HG02970 (cell line): ENCODE measurements around the gene AMDHD1.

Experiments used
- ATAC-seq: cut with Tn5 transposase; IDR thresholded peaks from one replicate; pipeline ENCODE4 v1.9.1; 2021; ENCODE audit warnings: mild to moderate bottlenecking, moderate library complexity, moderate number of reproducible peaks; ENCODE audit not compliant: unreplicated experiment, low FRiP score

The AMDHD1 gene, protein sequence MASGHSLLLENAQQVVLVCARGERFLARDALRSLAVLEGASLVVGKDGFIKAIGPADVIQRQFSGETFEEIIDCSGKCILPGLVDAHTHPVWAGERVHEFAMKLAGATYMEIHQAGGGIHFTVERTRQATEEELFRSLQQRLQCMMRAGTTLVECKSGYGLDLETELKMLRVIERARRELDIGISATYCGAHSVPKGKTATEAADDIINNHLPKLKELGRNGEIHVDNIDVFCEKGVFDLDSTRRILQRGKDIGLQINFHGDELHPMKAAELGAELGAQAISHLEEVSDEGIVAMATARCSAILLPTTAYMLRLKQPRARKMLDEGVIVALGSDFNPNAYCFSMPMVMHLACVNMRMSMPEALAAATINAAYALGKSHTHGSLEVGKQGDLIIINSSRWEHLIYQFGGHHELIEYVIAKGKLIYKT

DNA sequence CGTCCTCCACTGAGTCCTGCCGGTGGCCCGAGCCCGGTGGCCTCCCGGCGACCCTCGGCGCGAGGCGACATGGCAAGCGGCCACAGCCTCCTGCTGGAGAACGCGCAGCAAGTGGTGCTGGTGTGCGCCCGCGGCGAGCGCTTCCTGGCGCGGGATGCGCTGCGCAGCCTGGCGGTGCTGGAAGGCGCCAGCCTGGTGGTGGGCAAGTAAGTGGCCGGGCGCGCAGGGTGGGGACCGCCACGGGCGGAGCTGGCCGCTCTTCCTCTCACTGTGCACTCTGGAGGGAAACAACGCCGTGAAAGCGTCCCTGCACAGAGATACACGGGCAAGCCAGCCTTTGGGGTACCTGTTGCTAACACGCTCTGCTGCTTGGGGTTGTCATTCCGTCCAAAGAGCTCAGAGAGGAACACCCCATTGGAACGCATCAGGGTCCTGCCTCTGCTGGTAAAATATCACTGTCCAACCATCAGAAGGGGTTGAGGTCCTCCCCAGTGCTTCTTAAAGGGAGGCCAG, at the start of gene AMDHD1:
TSS of gene AMDHD1 (plus strand) at position 2 of the 513 bp plus-strand sequence. CDS start at position 70, 68 bp downstream.
- ATAC-seq = no peak

DNA sequence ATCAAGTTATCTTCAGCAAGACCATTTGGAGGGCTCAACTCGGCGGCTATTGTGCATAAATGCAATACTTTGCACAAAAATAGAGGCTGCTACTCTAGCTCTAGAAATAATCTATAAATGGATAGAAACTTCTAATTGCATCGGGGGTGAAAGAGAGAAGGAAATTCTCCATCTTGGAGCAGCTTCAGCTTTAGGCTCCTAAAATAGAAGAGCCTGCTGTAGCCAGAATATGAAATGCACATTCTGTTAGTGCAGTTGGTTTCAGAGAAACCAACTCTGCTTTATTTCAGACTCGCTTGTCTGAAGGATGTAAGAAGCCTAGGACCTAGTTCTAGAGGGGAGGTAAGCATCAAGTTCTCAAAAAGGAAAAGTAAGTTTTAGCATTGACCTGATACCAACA, 46.3 kb upstream of the AMDHD1 start:
- ATAC-seq = no peak

DNA sequence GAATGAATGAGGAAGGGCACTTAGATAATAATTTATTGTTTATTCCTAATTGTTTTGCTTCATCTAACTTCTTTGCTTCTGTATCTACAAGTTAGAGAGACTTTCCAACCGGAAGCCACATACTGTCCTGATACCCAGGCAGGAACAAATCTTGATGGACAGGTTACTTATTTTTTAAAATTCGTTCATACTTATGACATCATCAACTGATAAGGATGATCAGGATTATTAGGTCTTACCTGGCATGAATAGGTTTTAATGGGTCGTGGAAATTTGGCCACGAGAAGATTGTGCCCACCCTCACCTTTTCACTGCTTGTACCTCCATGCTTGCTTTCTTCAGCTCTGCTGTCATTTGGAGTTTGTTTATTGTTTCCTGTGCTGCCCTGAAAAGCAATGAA, 45.0 kb upstream of the AMDHD1 start:
- ATAC-seq = no peak

DNA sequence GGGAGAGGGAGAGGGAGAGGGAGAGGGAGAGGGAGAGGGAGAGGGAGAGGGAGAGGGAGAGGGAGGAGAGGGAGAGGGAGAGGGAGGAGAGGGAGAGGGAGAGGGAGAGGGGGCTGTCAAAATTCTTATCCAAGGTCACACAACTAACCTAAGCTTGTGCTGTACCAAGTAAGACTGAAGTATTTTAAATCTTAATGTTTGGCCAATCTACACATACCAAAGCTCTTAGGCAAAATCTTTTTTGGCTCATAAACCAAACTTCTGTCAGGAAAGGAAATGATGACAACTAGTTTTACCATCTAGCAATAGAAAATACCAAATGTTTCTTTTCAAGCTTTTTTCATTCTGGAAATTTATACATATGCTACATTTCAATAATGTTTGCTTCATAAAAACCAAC, 34.6 kb upstream of the AMDHD1 start:
- no peak for ATAC-seq

DNA sequence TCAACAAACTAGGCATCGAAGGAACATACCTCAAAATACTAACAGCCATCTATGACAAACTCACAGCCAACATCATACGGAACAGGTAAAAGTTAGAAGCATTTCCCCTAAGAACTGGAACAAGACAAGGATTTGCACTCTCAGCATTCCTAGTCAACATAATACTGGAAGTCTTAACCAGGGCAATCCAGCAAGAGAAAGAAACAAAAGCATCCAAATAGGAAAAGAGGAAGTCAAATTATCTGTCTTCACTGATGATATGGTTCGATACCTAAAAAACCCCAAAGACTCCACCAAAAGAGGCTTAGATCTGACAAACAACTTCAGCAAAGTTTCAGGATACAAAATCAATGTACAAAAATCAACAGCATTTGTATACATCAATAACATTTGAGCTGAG, 33.3 kb upstream of the AMDHD1 start:
- no peak for ATAC-seq

DNA sequence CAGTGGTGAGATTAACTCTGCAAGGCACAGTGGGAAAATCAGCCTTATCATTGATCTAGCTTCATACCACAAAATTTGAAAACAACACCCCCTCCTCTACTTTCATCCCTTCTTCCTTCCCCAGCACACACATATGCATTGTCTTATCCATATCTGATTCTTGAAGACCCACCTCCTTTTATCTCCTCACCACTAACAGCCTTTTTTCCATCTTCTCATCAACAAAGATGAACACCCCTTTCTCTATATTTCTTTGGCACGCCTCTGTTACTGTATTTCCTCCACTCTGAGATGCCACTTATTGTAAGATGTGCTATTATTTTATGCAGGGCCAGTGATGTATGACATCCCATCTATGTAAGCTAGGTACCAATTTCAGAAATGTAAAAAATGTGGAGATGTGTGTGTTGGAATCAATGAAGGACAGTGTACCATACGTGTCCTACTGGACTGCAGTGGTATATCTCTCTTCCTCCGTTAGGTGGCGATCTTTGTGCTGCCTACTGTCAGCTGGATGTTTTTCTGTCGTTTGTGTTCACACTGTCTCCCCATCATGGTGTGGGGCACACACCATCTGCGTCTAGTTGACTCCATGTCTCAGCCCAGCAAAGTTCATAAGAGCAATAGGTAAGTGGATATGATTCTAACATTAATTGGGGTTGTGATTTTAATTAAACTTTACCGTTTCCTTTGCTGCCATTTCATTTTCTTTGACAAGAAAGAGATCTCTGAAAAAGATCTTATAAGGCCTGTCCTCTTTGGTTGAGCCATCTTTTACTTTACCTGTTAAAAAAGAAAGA, 24.7 kb upstream of the AMDHD1 start:
- ATAC-seq = no peak

DNA sequence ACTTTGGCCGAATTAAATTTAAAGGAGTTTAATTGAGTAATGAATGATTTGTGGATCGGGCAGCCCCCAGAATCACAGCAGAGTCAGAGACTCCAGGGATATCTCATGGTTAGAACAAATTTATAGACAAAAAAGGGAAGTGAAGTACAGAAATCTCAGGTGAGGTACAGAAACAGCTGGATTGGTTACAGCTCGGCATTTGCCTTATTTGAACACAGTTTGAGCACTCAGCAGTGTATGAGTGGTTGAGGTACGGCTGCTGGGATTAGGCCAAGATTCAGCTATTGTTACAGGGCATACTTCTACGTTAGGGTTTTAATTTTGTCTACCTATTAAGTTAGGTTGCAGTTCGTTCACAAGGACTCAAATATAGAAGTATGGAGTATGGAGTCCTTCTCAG, 24.0 kb upstream of the AMDHD1 start:
- ATAC-seq = no peak

DNA sequence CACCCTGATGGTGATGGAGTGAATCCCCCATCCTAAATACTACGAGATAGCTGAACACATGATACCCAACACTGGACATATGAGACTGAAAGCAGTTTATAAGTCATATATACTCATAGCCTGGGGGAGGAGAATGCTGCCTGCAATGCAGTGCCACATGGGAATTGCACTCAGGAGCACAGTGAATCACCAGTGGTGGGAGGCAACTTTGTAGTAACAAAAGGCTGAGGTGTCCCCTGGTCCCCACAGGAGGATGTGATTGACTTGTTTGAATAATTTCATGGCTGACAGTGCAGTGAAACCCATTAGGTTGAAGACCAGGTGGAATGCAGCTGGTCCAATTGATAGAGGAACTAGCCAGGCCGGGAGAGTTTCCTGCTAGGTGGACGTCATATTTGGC, 20.9 kb upstream of the AMDHD1 start:
- ATAC-seq = no peak

DNA sequence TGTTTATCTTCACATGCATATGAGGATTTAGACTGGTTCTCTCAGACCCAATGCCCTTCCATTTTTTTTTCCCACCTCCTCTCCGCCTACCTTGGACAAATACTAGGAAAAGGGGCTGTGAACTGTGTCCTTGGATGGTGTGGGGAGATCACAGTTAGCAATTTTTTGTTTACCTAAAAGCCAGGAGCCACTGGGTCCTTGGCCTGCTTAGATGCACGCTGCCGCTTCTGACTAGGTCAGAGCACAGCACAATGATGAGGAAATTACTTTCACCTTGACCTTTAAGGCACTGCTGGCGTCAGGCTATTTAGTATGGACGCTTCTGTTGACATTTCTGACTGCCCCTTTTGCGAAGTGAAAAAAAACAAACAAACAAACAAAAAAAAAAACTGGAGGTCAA, 2.6 kb upstream of the AMDHD1 start:
- no peak for ATAC-seq

DNA sequence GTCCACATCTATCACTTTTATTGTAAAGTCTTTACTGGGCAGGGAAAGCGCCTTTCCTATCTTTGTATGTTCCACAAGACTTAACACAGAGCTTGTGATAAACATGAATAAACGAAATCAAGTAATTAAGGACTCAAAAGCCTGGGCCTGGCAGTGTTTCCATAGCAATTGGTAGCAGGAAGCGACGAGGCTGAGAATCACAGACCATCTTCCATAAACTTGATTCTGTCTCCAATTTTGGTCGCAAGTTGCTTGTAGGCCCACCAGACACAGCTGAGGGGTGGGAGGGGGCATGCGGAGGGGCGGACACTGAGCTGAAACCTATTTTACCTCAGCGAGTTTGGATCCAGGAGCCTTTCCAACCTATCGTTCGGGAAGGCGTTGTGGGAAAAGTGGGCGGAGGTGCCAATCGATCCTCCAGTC, 1.0 kb upstream of the AMDHD1 start:
- ATAC-seq = no peak

DNA sequence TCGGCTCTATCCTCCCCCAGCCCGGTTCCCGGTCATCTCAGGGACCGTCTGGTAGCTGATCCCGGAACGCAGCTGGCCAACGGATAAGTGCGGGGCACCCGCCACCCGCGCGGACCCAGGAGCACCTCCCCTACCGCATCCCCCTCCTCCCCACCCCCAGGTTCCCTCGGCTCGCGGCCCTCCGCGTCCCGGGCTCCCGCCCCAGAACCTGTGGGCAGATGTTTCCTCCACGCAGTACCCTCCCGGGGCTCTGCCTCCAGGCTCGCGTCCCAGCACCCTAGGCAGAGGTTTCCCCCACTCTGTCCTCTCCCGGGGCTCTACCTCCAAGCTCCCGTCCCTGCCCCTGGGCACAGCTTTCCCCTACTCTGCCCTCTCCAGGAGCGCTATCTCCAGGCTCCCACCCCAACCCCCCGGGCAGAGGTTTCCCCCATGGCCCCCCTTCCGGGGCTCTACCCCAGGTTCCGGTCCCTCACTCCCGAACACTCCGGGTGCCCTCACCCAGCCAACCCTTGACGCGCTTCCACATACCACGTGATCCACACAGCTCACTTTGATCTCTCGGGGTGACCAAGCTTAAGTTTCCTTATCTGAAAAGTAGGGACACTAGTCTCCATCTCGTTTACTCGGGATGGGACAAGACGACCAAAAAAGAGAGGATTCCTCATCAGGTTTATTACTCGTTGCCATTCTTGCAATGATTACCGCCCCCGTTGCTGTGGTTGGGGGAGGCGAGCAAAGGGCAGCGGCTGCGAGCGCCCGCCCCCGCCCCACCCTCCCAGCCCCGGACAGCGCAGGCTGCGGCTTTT, 404 bp upstream of the AMDHD1 start, which contains the start of gene CCDC38:
TSS of gene CCDC38 (minus strand) at position 91 of the 806 bp plus-strand sequence. CDS start 6,105 bp downstream, outside the sequence.
- ATAC-seq = peak; percentile 95

DNA sequence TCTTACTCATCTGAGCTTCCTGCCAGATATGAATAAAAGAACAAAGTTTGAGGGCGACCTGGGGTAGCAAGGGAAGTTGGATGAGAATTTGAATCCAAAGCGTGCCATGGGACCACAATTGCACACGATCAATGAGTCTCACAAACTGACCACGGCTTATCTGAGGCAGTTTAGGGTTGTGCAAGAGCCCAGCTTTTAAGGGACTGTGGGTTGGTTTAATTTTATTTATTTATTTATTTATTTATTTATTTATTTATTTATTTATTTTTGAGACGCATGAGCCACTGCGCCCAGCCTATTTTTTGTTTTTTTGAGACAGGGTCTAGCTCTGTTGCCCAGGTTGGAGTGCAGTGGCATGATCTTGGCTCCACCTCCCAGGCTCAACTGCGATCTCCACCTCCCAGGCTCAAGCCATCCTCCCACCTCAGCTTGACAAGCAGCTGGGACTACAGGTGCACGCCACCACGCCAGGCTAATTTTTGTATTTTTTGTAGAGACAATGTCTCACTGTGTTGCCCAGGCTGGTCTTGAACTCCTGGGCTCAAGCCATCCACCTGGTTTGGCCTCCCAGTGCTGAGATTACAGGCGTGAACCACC, 1.1 kb downstream of the AMDHD1 start:
- ATAC-seq = no peak

DNA sequence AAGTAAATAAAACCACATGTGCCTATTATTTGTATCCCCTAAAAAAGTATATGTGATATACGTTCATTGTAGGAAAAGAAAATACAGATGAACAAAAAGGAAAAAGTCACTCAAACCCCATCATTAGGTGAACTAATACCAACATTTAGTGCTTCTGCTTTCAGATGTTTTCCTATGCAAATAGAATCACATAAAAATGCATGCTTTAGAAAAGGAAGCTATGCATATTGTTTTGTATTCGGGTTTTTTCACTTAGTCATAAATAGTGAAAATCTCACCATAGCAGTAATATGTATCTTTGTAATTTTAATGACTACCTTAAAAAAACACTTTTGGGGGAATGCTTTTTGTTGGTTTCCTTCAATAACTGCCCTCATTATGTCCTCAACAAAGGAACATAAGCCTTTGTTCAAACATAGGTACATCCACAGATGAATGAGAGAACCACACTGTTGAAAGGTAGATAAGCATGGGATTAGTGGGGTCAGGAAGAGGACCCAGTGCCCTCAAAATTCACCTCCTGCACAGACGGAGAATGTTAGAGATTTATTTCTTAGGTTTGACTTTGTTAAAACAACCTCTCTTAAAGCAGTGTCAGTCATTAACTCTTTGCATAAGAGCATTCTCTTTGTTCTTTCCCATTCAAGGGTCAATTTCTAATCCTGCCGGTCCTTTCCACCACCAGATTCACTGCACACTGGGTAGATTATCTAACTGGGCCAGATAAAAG, 6.5 kb downstream of the AMDHD1 start:
- no peak for ATAC-seq

DNA sequence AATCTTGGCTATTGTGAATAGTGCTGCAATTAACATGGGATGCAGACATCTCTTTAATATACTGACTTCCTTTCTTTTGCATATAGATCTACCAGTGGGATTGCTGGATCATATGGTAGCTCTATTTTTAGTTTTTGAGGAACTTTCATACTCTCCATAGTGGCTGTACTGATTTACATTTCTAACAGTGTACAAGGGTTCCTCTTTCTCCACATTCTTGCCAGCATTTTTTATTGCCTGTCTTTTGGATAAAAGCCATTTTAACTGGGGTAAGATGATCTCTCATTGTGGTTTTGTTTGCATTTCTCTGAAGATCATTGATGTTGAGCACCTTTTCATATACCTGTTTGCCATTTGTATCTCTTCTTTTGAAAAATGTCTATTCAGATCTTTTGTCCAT, 8.4 kb downstream of the AMDHD1 start:
- ATAC-seq = no peak

DNA sequence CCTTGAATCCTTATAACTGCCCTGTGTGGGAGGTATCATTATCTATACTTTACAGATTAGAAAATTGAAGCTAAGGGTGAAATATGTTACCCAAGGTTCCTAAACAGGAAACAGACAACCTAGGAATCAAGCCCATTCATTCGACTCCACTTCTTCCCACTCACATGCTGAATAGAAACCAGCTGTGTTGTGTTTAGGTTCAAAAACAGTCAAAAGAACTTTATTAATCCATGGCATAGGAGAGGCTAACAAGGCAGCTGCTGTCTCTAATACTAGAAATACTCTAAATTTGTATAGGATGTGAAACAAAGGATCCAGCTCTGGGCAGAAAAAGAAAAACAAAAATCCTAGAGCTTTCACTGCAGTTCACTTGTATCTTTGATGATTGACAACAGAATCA, 9.9 kb downstream of the AMDHD1 start:
- ATAC-seq = no peak

DNA sequence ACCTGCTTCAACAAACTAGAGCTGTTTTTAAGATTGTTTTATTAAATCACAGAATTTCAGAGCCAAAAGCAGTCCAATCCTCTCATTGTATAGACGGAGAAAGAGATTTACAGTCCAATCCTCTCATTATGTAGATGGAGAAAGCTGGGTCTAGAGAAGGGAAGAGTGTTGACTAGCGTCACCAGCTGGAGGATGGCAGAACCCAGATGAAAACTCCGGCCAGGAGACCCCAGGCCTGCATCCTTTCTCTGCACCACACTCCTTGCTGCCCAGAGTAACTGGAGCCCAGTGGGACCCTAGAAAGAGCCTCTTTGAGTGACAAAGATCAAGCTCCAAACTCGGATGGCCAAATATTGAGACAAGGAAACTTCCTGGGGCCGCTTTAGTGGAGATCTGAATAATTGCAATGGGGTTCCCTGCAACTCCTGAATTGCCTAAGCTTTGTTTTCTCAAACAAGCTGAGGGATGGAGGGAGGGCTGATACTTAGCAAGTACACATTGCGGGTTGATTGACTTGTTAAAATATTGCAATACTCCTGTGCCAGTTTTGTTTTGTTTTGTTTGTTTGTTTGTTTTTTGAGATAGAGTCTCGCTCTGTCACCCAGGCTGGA, 12.5 kb downstream of the AMDHD1 start:
- ATAC-seq = no peak

DNA sequence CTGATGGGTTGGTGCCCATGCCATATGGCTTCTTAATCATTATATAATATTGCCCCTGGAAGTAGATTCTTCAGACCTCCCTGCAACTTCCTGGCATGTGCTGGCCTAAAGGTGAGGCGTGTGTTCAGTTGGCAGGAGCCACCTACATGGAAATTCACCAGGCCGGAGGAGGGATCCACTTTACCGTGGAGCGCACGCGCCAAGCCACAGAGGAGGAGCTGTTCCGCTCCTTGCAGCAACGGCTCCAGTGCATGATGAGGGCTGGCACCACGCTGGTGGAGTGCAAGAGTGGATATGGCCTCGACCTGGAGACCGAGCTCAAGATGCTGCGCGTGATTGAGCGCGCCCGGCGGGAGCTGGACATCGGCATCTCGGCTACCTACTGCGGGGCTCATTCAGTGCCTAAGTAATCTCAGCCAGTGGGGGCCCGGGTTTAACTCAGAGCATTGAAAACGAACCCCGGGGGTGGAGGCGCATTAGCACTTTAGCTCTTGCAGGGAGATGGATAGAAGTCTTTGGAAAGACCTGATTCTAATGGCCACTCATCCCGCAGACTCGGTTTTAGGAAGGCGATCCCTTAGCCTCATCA, 13.5 kb downstream of the AMDHD1 start:
- ATAC-seq = no peak

DNA sequence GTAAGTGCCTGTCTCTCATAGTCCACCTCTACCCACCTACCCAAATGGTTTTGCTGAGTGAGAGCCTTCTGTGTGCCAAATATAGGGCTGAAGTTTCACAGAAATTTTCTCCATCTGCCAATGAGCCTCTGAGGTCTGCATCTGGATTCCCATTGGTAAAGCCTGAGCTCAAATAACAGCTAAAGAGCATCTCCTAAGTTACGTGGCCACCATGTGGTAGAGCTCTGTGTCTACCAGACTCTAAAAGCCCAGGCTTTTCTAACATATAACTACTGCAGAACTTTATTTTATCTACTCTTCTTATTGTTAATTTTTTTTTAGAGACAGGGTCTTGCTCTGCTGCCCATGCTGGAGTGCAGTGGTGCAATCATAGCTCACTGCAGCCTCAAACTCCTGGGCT, 16.0 kb downstream of the AMDHD1 start:
- no peak for ATAC-seq

DNA sequence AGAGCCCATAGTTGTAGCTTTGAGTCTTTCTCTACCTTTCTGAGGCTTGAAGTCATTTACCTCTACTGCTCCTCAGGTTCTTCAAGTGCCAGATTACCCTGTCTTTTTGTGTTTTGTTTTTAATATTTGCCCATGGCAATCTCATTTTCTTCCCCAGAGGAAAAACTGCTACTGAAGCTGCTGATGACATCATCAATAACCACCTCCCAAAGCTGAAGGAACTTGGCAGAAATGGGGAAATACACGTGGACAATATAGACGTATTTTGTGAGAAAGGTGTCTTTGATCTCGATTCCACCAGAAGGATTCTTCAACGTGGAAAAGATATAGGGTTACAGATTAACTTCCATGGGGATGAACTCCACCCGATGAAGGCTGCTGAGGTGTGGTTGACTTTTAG, 17.1 kb downstream of the AMDHD1 start:
- ATAC-seq = no peak
